ENCODE data around the gene PDSS2.
"Not testable (repeated sequence)": the region's sequence is repeated elsewhere in the genome, so short reads cannot be mapped to it uniquely, and the experiment has no call there.

PDSS2 gene

DNA sequence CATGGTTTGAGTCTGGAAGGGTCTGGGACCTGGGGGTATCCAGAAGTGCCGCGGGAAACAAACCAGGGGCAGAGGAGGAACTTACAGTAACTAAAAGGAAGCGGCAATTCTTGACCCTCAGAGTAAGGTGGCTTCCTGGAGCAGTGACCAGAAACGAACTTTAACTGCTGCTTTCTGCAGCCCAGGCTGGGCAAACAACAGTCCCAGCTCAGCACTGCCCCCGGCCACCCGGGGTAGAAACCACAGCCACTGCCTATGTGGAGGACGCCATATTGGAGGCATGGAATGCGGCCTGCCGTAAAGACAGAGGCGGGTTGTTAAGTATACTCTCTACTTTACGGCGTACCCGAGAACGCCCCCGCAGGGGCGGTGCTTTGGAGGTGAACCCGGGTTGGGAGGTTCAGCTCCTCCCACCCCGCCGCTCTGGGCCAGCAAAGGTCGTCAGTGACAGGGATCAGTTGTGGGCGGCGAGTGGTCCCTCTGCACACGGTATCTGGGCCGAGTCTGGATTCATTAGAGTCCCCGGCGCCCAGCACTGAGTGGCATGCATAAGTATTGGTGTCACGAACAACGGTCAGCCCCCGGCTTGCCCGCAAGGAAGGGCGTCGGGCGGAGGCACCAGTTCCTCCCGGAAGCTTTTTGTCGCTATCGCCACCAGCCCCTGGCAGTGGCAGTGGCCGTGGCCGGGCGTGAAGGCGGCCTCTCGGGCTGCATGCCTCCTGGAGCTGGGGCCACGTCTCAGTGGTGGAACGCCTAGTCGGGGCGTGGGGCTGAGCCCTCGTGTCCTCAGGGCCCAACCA lies at the start of gene PDSS2:
Gene PDSS2 (minus strand): TSS at position 282 of the 800 bp plus-strand sequence. CDS start 279 bp downstream, at position 3.
- DNase-seq (ENCODE audit: low read depth in 1 of 2, low spot score in 1 of 2) = peak; percentile 90 to 92

GRCh38 chr6:107506145-107506544 lies 46.8 kb upstream of the PDSS2 start:
- DNase-seq (ENCODE audit: low read depth in 1 of 2, low spot score in 1 of 2) = no peak

- no peak for DNase-seq (ENCODE audit: low read depth in 1 of 2, low spot score in 1 of 2)
Measured at GRCh38 chr6:107504270-107505026, 45.1 kb upstream of the PDSS2 start.

GRCh38 chr6:107496892-107497684 lies 37.7 kb upstream of the PDSS2 start:
- DNase-seq (ENCODE audit: low read depth in 1 of 2, low spot score in 1 of 2) = no peak

GRCh38 chr6:107495971-107496370 lies 36.6 kb upstream of the PDSS2 start:
- DNase-seq (ENCODE audit: low read depth in 1 of 2, low spot score in 1 of 2) = no peak

GRCh38 chr6:107495196-107495643 lies 35.9 kb upstream of the PDSS2 start:
- no peak for DNase-seq (ENCODE audit: low read depth in 1 of 2, low spot score in 1 of 2)

- no peak for DNase-seq (ENCODE audit: low read depth in 1 of 2, low spot score in 1 of 2)
Measured at GRCh38 chr6:107493158-107494057, 34.0 kb upstream of the PDSS2 start.

DNA sequence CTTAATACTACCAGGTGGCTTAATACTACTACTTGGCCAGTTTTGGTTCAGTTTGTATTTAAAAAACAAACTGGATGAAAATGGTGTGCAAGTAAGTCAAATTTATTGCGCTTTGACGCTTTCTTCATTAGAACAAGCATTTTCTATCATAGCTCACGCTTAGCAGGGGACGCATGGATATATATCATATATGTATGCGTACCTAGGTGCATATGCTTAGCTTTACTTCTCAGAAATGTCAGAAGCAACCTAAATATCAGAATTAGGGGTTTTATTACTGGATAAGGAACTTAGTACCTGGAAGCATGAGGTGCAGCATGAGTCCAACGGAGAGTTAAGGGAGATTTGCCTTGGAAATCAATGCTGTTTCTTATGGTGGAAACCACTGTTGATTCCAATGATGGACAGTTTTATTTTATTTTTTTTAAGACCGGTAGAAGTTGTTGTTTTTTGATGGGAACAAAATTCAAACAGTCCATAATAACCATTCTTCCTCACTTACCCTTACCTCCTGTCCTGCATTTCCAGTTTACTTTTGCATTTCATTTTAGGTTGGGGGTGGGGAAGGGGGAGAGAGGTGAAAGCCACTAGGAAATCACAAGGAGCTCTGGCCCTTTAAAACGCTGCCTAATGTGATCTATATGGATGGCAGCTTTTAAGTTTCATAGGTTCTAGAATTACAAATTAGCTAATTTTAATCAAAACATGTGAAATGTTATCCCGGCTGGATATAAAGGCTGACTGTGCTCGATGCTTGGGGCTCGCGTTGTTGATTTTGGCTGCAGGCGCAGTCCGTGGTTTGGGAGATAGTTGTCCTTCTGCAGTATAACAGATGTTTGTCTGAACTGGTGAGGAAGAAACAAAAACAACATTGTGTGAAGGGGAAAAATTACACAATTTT lies 32.6 kb upstream of the PDSS2 start:
- DNase-seq (ENCODE audit: low read depth in 1 of 2, low spot score in 1 of 2) = no peak

DNA sequence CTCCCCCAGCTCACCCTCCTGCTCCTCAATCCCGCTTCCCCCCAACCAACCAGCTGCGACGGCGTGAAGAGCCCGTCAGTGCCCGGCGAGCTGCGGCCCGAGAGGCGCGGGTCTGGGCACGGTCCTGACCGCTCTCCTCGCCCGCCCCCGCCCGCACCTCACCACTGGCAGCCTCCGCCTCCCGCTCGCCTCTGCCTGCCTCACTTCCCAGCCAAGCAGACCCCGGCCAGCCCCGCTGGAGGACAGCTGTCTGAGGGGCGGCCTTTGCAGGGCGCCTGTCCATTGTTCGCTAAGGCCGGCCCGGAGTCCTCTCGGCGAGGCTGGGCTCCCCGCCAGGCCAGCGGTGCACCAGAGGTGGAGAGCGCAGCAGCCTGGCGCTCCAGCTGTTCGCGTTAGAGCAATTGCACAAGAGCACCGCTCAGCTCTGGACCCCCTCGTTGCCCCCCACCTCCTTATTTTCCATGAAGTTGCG lies 31.8 kb upstream of the PDSS2 start:
- no peak for DNase-seq (ENCODE audit: low read depth in 1 of 2, low spot score in 1 of 2)

- no peak for DNase-seq (ENCODE audit: low read depth in 1 of 2, low spot score in 1 of 2)
Measured at GRCh38 chr6:107490566-107491137, 31.3 kb upstream of the PDSS2 start.

DNA sequence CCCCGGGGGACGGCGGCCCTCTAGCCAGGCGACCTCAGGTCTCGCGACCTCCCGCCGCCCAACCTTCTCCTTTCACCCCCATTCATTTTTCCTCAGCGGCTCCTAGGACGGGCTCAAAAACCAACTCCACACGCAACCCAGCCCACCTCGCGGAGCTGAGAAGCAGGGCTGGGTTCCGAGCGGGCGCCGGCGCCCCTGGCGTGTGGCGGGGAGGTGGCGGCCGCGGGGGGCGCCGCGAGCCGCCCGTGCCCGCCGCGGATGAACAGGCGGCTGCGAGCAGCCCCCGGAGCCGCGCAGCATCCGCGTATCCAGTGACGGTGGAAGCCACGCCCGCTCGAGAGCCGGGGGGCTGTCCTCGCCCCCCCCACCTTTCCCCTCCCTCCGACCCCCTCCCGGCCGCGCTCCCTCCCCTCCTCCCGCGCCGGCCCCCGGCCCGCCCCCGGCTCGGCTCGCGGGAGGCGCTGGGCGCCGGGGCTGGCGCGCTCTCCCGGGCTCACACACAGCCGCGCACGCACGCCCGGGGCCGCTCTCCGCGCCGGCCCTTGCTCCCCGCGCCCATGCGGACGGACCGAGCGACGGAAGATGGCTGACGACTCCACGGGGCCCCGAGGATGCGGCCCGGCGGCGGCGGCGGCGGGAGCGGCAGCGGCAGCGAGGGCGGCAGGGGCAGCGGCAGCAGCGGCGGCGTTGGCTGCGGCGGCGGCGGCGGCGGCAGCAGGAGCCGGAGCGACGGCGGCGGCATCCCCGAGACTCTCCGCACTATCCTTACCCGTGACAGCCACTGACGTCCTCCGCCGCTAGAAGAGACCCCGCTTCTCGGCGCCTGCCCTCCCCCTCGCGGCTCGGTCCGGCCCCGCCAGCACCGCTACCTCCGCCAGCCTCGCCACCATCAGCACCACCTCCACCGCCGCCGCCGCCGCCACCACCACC lies 30.5 kb upstream of the PDSS2 start, which contains the start of gene SOBP:
Gene SOBP (plus strand): TSS at position 482 of the 930 bp plus-strand sequence. CDS start 500 bp downstream, outside the sequence.
- peak; percentile 6 to 10 for DNase-seq (ENCODE audit: low read depth in 1 of 2, low spot score in 1 of 2)

DNA sequence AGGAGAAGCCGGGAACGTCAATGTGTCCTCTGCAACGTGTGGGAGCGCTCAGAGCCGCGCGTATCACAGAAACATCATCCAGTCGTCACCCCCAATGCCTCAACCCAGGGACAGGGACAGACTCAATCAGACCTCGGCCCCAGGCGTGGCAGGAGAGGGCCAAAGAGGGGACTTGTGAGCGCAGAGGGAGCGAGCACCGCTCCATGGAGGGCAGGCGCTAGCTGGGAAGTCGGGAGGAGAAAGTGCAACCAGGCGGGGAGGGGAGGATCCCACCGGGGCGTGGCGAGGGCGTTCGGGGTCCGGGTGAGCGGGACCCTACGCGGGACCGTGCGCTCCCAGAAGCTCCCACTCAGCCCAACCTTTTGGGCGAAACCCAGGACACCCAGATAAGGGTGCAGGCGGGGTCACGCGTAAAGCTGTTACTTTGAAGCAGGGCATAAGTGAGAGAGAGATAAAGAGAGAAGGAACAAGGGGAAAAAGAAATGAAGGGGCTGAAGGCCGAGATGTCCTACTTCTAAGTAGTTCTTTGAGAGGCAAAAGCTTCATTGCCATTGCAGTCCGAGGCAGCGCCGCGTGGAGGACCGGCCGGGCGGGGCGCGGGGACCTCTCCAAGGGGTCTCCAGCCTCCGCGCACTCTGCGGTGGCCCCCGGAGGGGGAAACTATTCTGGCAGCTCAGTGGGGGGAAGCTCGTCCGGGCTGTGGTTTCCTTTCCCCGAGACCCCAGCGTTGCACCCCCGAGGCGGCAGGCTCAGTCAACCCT lies 29.7 kb upstream of the PDSS2 start:
- no peak for DNase-seq (ENCODE audit: low read depth in 1 of 2, low spot score in 1 of 2)

DNA sequence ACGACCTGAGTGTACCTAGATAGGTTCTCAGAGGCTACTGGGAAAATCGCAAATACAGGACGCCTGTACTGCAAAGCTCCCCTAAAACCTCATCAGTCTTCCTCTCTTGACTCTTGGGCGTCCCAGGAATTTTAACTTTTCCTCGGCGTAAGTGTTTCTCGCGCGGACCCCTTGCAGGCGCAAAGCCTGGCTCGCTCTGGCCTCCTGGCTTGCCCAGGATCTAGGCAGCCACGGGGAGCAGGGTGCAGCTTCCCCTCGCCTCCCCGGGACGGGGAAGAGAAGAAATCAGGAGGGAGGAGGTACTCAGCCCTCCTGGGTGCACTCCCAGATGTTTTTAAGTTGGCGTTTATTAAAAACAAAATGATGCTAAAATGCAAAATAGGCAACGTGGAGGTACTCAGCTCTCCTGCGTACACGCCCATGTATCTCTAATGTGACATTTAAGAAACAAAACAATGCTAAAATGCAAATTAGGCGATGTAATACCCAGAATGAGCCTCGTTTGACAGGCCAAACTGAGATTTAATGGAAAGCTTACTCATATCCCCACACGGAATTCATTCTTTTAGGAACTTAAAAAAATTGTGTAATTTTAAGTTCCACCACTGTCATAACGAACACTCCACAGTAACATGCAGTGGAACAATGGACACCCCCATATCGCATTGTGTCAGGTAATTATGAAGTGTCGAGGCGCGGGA lies 29.0 kb upstream of the PDSS2 start:
- no peak for DNase-seq (ENCODE audit: low read depth in 1 of 2, low spot score in 1 of 2)

GRCh38 chr6:107485157-107485556 lies 25.8 kb upstream of the PDSS2 start:
- DNase-seq (ENCODE audit: low read depth in 1 of 2, low spot score in 1 of 2) = no peak

GRCh38 chr6:107479089-107479690 lies 19.8 kb upstream of the PDSS2 start:
- DNase-seq (ENCODE audit: low read depth in 1 of 2, low spot score in 1 of 2) = no peak

DNA sequence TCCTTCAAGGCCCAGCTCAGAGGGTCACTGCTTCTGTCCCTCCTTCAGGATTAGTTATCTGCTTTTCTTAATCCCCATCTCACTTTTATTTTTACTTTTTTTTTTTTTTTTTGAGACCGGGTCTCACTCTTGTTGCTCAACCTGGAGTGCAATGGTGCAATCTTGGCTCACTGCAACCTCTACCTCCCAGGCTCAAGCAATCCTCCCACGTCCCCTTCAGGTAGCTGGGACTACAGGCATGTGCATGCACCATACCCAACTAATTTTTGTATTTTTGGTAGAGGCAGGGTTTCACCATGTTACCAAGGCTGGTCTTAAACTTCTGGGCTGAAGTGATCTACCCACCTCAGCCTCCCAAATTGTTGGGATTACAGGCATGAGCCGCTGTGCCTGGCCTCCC lies 16.5 kb upstream of the PDSS2 start:
- DNase-seq (ENCODE audit: low read depth in 1 of 2, low spot score in 1 of 2) = not testable (repeated sequence)
